HEK293T (cell line): Measurements from ENCODE around the gene CTCFL.

Source experiments
- ARNT ChIP-seq: fragments of 450-650 bp; IDR thresholded peaks from 2 replicates; pipeline ENCODE4 v1.6.1; 2017; ENCODE audit warnings: mild to moderate bottlenecking
- BHLHE40 ChIP-seq: fragments of 450-650 bp; IDR thresholded peaks from 2 replicates; pipeline ENCODE4 v1.6.1; 2016; ENCODE audit warnings: mild to moderate bottlenecking, moderate library complexity, borderline replicate concordance
- CTBP1 ChIP-seq: fragments of 450-650 bp; IDR thresholded peaks from 2 replicates; pipeline ENCODE4 v1.6.1; 2016; ENCODE audit warnings: borderline replicate concordance
- ELF4 ChIP-seq: fragments of 450-650 bp; IDR thresholded peaks from 2 replicates; pipeline ENCODE4 v1.6.1; 2017; ENCODE audit warnings: antibody characterized with exemption
- FOXA1 ChIP-seq: fragments of 450-650 bp; IDR thresholded peaks from 2 replicates; pipeline ENCODE4 v1.6.1; 2016; ENCODE audit warnings: mild to moderate bottlenecking
- FOXK2 ChIP-seq: fragments of 450-650 bp; IDR thresholded peaks from 2 replicates; pipeline ENCODE4 v1.6.1; 2016; ENCODE audit warnings: mild to moderate bottlenecking
- FOXM1 ChIP-seq: fragments of 450-650 bp; IDR thresholded peaks from 2 replicates; pipeline ENCODE4 v1.6.1; 2017; ENCODE audit warnings: mild to moderate bottlenecking, borderline replicate concordance
- HDGF ChIP-seq: fragments of 450-650 bp; IDR thresholded peaks from 2 replicates; pipeline ENCODE4 v1.6.1; 2017; ENCODE audit warnings: antibody characterized with exemption, borderline replicate concordance
- LEF1 ChIP-seq: fragments of 450-650 bp; IDR thresholded peaks from 2 replicates; pipeline ENCODE4 v1.6.1; 2017; ENCODE audit warnings: mild to moderate bottlenecking, borderline replicate concordance
- NFRKB ChIP-seq: fragments of 450-650 bp; IDR thresholded peaks from 2 replicates; pipeline ENCODE4 v1.6.1; 2016; ENCODE audit warnings: mild to moderate bottlenecking, moderate library complexity
- SP1 ChIP-seq: fragments of 450-650 bp; IDR thresholded peaks from 2 replicates; pipeline ENCODE4 v1.6.1; 2017

DNA sequence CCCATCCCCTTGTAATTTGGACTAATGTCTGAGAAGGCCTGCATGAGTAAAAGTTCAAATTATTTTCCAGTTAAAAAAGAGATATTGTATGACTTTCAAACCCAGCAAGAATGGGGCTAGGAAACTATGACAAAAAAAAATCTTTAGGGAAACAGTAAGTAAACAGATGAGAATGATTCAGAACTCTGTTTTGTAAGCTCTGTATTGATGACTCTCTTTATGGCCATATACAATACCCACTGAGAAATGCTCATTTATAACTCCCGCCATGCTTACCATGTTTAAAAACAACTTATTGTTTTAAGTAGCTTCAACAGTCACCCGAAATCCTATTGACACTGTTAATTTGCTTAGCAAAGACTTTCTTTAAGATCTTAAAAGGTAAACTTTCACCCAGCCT, 18.8 kb upstream of the CTCFL start:
- TF ChIP-seq BHLHE40 (no peak), SP1 (no peak), FOXM1 (no peak), FOXK2 (no peak), ARNT (no peak), FOXA1 (no peak), NFRKB (no peak), ELF4 (no peak), LEF1 (no peak), HDGF (no peak), CTBP1 (no peak)
